DMS153 (cell line): ENCODE measurements around the gene ZMYM2.

Experiments
- DNase-seq: peaks from one replicate; lab custom pipeline; 2025; lab: John Stamatoyannopoulos, UW

ZMYM2 gene

DNA sequence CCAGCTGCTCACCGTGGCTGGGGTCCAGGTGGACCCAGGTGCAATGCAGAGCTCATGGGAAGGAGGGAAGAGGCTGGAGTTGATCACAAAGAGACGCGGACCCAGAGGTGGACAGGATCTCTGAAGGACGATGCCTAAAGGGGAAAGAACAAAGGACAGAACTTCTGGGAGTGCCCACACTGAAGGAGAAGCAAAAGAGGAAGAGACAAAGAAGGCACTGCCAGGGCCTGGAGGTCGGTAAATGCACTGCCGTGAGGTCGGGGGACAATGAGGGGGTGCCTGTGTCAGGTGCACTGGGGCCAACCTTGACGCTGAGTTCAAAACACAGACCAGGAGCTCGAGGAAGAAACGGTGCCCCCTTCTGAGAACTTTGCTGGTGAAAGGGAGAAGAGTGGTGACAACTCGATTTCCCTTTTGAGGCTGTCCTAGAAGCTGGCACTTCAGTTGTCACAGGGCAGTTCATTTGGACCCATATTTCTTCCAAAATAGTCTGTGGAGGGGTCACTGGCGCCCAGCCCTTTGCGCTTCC is 146.7 kb downstream of the ZMYM2 start:
- DNase-seq = no peak

DNA sequence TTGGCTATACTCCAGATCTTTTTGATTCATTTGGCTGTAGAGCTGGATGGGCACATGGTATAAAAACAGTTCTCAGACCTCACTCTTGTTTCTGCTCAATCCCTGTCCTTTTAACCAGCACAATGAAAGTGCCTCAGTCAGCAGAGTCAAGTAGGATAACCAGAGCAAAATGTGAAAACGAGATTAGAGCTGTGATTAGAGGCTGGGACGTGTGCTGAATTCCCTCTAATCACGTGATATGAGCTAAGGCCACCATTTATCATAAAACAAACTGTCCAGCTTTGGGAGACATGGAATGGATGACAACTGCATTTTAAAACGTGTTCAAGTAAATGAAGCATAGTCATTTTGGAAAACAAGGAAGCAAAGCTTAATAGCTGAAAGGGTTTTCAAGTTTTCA is 148.2 kb downstream of the ZMYM2 start:
- no peak for DNase-seq

DNA sequence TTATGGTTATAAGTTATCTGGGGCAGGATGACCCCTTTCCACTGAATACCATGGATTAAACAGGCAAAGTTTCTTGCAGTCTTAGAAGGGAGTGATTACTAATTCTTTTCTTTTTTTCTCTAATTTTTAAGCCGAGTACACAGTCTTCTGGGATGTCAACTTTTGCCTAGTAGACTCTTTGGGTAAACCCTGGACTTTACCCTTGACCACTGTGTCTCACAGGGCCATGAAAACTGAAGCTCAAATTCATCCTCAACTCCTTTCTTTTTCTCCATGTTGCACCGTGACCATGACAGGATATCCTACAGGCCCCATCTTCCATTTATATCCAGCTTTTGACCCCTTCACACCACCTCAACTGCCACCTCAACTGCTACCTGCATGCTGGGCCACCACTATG is 150.5 kb downstream of the ZMYM2 start:
- DNase-seq = no peak

DNA sequence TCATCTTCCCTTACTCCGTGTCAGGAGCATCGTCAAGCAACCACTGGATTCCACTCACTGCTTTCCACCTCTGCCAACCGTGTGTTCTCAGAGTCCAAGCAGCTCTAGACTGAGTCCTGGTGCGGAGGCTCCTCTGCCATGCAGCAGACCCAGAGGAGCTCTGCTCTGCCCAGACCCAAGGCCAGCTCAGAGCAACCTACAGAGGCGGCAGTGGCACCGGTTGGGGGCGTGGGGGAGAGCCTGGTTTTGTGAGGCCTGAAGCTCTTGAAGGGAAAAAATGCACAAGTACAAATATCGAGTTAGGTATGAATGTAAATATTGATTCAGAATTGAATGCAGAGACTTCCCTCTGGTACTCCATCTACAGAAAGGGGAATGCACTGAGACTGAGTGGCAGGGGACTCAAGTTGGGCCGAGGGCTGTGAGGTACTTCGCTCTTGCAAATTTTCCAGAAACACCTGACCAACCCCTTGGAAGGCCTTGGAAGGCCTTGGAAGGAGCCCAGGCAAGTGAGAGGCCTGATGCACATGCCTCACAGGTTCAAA is 155.6 kb downstream of the ZMYM2 start:
- DNase-seq = no peak

DNA sequence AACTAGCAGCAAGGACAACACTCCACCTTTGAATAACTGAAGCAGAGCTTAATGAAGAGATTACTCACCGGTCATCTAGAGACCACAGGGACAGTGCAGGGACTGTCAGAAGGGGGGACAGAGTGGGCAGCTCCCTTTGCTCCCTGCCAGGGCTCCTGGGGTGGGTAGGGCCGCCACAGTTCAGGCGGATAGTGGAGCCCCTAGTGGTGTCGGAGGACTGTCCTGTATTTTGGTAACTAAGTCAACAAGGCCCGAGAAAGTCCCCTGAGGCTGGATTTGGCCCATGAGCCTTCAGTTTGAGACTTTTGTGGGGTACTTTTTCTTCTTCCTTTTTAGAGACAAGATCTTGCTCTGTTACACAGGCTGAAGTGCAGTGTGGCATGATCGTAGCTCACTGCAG is 157.7 kb downstream of the ZMYM2 start:
- DNase-seq = no peak

DNA sequence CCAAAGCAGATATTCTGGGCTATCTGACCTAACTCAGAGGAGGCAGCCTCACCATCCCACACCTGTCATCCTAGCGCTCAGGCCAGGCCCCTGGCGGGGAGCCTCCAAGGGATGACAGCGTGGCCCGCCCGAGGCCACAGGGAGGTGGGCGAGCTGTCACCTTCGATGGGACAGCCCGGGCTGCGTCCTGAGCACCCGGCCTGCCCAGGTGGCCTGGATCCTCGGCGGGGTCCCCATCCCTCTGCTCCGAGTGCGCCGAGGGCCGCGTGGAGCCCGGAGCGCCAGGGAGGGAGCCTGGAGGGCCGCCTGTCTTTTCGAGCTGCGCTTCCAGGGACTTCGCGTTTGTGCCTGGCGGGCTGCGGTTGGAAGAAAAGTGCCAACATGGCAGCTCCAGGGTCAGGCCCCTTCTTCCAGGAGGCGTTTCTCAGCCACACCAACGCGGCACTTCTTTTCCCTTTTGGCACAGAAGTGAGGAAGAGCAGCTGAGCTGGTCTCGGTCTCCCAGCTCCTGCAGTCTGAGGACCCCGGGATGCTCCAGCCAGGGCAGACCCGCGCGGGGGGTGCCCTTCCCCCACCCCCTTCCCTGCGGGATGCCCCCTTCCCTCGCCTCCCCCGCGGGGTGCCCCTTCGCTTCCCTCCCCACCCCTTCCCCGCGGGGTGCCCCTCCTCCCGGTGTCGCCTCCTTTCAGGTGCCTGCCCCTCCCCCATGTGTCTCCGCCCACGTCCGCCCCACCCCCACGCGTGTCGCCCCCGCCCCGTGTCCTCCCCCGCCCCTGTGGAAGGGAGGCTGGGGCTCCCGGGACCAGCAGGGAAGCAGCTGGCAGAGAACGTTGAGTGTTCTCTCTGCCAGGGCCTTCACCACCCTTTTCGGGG is 160.0 kb downstream of the ZMYM2 start:
- DNase-seq = no peak

DNA sequence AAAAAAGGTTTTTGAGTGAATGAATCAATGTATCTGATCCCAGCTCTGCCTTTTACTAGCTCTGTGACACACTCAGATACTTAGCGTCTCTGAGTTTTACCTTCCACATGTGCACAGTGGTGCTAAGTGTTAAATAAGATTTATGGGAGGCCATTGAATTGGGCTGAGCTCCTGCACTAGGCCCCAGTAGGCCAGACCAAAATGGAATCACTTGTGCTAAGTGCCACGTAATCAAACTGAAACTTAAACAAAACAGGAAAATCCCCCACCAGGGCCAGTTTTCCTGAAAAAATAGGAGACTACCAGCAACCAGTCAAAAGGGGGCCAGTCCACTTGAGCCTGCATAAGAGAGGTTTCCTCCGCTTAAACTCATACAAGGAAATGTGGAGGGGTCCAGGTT is 161.4 kb downstream of the ZMYM2 start:
- DNase-seq = no peak

DNA sequence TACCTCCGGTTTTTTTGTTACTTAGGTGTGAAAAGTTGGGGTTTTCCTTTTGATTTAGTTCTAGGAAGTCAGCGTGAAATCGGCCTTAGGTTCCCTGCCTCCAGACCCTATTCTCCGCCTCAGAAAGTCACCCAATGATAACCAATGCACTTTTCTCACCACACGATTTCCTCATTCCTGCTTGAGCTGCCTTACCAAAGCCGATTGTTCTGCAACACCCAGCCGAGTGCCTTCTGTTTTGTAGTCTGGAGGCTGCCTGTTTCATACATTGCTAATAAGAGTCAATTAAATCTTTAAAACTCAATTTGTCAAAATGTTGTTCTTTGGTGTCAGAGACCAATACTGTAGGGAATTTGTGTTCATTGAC is 162.6 kb downstream of the ZMYM2 start:
- no peak for DNase-seq

DNA sequence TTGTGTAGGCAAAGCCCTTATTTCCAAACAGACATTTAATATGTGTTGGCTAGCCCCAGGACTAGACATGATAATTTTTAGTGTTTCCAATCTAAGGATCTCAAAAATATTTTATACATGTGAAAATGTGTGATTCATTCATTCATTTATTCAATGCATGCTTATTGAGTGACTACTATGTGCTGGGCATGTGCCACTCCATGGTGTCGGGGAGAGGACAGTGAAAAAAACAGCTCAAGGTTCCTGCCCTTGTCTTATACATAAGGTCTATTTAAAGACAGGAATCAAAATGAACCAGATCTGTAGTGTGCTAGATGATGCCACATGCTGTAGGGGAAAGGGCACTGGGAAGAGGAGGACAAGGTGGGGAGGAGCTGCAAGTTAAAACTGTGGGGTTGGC is 165.8 kb downstream of the ZMYM2 start:
- no peak for DNase-seq

DNA sequence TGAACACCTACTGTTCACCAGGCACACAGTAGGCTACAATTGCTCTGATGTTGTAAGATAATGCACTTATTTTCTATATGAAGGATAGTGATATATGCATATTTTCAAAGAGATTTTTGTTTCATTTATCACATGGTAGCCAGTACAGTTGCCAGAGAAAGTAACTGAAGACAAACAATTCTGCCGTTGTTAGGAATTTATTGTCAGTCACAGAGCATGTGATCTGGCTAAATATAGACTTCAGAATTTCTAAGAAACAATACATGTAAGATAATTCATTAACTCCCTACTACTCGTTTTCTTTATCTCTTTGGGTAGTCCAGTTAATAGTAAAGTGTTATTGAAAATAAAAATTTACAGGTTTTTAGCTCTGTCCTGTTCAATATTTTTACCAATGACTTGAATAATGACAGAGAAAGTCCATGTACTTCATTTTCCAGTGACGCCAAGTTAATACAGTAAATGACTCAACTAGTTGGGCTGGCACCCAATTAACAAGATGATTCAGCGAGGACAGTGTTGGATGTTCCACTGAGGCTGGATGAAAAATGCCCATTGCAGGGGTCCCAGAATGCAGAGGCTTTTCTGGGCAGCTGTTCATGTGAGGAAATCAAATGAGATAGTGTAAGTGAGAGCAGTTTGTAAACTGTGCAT is 166.7 kb downstream of the ZMYM2 start:
- DNase-seq = no peak

DNA sequence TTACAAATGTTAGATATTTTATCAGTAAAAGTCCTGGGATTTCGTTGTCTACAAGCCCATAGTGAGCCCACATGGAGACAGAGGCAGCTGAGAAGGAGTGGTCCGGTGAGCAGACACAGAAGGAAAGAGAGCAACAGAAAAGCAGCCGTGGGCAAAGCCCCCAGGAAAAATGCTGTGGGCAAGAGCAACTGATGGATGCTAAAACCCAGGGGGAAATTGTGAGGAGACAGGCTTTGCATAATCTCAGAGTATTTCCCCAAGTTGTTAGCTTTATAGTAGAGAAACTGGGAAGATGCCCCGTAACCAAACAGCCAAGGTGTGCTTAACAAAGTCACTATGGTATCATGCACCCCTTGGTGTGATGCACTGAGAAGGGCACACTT is 167.2 kb downstream of the ZMYM2 start:
- no peak for DNase-seq

DNA sequence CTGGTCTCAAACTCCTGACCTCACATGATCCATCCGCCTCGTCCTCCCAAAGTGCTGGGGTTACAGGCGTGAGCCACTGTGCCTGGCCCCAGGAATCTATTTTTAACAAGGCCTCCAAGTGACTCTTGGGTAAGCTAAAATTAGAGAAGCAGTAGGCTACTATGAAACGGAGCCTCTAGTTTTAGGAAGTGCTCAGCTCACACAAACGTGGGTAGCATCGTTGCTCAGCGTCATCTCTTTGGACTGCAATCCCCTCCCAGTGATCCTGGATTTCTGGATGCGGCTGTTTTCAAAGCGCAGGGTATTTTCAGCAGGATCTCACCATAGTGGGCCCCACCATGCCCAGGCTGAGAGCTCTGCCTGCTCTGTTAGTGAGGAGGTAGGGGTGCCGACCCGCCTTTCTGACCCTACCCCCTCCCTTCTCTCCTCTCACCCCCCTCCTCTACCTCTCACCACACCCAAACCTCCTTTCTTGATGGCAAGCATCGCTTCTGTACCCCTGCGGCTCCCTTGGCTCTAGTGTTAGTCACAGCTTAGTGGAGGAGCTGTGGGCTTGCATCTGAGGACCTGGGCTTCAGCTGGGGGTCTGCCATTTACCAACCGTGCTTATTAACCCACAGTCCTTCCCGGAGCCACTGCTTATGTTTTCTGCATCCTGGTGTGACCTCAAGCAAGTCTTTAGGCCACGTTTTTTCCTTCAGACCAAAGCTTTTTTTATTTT is 168.2 kb downstream of the ZMYM2 start:
- DNase-seq = no peak

DNA sequence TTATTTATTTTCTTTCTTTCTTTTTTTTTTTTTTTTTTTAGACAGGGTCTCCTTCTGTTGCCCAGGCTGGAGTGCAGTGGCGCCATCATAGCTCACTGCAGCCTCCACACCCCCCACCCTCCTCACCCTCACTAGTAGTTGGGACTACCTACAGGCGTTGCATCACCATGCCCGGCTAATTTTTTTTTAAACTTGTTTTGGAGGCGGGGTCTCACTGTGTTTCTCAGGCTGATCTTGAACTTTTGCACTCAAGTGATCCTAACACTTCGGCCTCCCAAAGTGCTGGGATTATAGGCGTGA is 168.7 kb downstream of the ZMYM2 start:
- DNase-seq = no peak

DNA sequence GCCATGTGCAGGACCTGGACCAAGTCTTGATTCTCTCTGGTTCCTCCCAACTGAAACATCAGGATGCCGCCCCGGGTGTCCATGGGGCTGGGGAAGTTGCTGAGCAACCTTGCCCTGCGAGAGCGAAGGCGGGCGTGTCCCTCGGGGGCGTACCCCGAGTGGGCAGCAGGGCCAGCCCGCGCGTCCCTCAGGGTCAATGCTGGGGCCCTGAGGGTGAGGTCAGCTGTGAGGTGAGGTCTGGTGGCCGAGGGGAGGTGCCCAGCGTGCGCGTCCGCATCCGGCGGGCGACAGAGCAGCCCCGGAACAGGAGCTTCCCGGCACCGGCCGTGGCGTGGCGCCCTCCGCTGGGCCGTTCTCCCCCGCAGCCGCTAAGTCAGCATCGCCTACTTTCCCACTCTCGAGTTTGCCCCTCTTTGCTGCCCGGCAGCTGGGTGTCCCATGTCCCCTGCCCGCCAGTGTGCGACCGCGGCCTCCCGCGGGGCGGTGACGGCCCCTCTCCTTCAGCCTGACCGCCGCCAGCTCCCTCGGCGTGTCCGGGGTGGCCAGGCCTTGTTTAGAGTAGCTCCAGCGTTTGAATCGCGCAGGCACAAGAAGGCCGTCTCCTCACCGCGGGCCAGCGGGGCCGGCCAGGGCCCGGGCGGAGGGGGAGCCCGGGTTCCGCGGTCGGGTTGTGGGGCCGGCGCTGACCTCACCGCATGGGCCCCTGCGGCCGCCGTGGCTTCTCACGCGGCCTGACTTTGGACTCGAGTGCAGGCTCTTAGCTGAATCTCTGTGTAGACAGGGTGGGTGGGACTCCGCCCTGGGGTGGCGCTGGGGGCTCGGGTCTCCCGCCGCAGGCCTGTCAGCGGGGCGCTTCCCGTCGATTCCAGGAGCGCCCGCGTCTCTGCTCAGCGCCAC is 169.3 kb downstream of the ZMYM2 start:
- DNase-seq = no peak

DNA sequence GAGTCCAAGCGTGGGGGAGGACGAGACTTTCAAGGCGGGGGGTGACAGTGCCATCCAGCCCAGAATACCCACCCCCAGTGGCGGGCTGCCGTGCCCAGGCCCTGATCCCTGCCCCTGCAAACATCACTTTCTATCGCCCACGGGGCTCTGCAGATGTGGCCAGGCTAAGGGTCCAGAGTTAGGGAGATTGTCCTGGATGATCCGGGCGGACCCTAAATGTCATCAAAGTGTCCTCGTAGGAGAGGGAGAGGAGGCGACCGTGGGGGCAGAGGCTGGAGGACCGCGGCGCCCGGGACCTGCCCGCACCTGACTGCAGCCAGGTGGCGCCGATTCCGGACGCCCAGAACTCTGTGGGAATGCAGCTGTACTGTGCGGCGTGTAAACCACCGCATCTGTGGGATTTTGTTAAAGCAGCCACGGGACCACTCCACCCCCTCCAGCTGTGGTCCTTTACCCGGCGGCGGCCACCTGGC is 170.0 kb downstream of the ZMYM2 start:
- DNase-seq = no peak

DNA sequence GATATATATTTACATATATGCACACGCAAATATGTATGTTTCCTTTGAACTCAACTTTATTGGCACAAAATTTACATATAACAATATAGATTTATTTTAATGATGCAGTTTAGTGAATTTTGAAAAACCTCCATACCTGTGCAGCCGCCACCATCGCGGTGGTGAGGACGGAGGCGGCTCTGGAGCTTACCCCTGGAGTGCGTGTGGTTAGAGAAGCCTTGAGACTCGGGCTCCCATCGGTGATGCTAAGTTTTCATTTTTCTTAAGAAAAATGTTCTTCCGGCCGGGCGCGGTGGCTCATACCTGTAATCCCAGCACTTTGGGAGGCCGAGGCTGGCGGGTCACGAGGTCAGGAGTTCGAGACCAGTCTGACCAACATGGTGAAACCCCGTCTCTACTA is 170.5 kb downstream of the ZMYM2 start:
- no peak for DNase-seq

DNA sequence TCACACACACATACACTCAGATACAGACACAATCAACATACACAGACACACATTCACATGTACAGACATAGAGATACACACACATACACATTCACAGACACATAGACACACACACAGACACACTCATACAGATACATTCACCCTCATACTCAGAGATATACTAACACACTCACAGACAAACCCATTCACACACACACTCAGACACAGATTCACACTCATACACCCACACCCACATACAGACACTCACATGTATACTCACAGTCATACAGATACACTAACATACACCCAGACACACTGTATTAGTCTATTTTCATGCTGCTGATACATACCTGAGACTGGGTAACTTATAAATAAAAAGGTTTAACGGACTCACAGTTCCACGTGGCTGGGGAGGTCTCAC is 171.5 kb downstream of the ZMYM2 start:
- DNase-seq = no peak

DNA sequence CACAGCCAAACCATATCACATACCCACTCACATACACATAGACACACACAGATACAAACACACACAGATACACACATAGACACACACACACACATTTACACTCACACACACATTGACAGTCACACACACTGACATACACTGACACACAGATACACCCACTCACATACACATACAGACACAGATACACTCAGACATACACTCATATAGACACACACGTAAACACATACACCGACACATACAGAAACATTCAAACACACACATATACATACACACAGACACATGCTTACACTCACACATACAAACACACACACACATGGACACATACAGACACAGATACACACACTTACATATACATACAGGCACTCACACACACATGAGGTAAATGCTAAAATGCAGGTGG is 172.1 kb downstream of the ZMYM2 start:
- DNase-seq = no peak

DNA sequence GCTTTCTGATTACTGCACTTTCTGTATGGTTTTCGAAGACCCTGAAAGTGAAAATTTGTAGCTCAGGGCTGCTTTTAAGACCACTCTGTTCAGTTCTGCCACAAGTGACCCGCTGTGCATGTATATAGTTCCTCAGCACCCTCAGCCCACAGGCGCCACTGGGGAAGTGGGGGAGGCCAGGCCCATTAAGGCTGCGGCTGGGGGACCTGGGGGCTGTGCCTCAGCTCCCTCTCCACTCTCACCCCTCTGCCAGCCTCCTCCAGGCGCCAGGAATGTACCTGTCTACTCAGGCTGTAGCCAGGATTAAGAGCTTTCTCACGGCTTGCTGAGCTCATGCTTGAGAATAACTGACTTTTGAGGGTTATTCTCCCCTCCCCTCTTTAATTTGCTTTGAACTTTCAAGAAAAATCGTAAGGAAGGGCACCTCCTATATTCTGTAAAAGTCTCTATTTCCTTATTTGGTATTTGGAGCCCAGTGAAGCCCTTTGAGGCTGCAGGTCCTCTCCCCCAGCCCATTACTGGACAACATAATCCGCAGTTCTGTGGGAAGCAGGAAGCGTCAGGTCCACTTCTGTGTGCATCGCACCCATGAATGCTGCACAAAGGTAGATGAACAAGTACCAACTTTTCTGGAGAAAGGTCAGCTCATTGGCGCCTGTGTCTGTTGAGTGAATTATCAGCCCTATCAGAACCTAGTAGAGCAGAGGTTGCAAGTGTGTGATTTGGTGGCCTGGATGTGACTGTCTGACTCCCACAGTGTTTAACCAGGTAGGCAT is 172.7 kb downstream of the ZMYM2 start:
- no peak for DNase-seq

DNA sequence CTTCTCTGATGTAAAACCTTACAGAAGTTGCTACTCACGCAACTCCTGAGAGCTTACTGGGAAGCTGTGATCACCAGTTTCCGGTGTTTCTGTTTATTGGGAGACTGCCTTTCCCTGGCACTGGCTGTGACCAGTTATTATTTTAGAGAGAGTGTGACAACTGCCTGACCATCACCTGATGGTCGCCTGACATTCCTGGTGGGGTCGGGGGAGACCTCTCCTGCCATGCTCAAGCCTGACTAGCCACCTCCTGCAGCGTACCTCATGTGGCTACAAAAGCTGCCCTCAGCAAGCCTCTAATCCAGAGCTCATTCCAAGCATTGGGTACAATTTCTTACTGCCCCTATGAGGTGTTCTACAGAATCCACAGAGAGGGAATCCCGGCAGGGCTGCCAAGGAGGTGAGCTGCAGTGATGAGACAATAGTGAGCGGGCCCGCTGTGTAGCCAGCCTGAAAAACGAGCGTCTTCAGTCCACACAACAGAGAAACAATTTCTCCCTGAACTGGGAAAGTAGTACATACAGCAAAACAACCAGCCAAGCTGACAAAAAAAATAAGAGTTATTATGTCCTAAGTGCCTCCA is 173.6 kb downstream of the ZMYM2 start:
- DNase-seq = no peak

DNA sequence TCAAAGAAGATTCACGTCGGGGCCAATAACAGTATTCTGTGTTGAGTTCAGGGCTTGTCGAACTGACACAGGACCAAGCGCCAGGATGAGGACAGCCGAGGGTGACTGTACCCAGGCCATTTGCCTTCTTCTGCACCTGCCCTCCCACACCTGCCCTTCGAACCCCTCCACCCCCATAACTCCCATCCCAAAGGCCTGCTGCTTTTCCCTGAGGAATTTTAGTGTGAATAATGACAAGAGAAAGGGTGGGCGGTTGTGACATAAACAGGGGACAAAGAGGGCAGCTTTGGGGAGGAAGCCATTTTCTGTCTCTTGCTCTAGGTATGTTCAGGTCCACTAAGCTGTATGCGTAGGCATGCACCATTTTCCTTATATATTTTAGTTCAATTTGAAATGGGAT is 176.2 kb downstream of the ZMYM2 start:
- DNase-seq = no peak
